GM03348 (cell line): ENCODE results near the gene KMT2D.

Experiments used
- DNase-seq: peaks from one replicate; pipeline ENCODE4 v3.0.0; 2012; ENCODE audit warnings: low spot score

The KMT2D gene

GRCh38 chr12:49018261-49019119, 42.1 kb downstream of the KMT2D start, which contains the start of gene PRKAG1:
PRKAG1 (minus strand) TSS chr12:49018776; CDS start chr12:49018740, 36 bp downstream.
- DNase-seq: peak; percentile 99

GRCh38 chr12:49017891-49018260, 42.7 kb downstream of the KMT2D start:
- peak; percentile 70 for DNase-seq

- no peak for DNase-seq
These were observed 45.4 kb downstream of the KMT2D start for GRCh38 chr12:49015196-49015595.

GRCh38 chr12:49014547-49014946, 46.0 kb downstream of the KMT2D start:
- DNase-seq: peak; percentile 47

GRCh38 chr12:49013428-49013827, 47.2 kb downstream of the KMT2D start:
- DNase-seq: no peak

- no peak for DNase-seq
These were observed 47.9 kb downstream of the KMT2D start for GRCh38 chr12:49012739-49013138.
